CD8-positive, alpha-beta memory T cell (primary cell): ENCODE results near the gene TBC1D13. TPM values are rescaled to one million over a fixed set of nuclear protein-coding genes. Genes with fewer than 3 reads are reported as not detected.

Source experiments
- CTCF ChIA-PET: fragments of 350-600 bp; sonication (Branson Sonifier 250); formaldehyde crosslinking; loops from one replicate; lab custom pipeline; 2021; ENCODE audit warnings: antibody characterized with exemption; lab: Charles Lee
- POLR2A ChIA-PET: fragments of 350-600 bp; sonication (Branson Sonifier 250); formaldehyde crosslinking; loops from one replicate; lab custom pipeline; 2021; ENCODE audit warnings: antibody characterized with exemption; lab: Charles Lee
- DNase-seq, 5 donors: peaks; one replicate each; pipeline versions ENCODE4 v3.0.0 to v3.0.0-alpha.2; 2020 to 2022; ENCODE audit warnings: mixed read lengths in 1 of 5
- H3K27ac ChIP-seq: one replicate; pipeline ENCODE4 v1.7.0; 2013; ENCODE audit warnings: low read depth, mild to moderate bottlenecking, low read length, moderate library complexity
- H3K27me3 ChIP-seq: 2 replicates; pipeline ENCODE4 v1.7.0; 2013; ENCODE audit warnings: low read length, mild to moderate bottlenecking; ENCODE audit not compliant: insufficient read depth, poor library complexity, severe bottlenecking
- H3K36me3 ChIP-seq: 2 replicates; pipeline ENCODE4 v1.7.0; 2013; ENCODE audit warnings: mild to moderate bottlenecking, low read length, moderate library complexity; ENCODE audit not compliant: insufficient read depth
- H3K4me1 ChIP-seq: 2 replicates; pipeline ENCODE4 v1.7.0; 2013; ENCODE audit warnings: mild to moderate bottlenecking, low read length, moderate library complexity; ENCODE audit not compliant: insufficient read depth
- H3K4me3 ChIP-seq: 2 replicates; pipeline ENCODE4 v1.7.0; 2013; ENCODE audit warnings: mild to moderate bottlenecking, low read length
- H3K9me3 ChIP-seq: 2 replicates; pipeline ENCODE4 v1.7.0; 2013; ENCODE audit warnings: mild to moderate bottlenecking, low read length
- H3K27ac Mint-ChIP-seq, 8 donors: one replicate each; pipeline ENCODE4 v1.8.0; 2020 to 2021; ENCODE audit warnings: mixed read lengths in 8 of 8, mild to moderate bottlenecking in 6 of 8, inconsistent platforms in 3 of 8, moderate library complexity in 3 of 8
- H3K27me3 Mint-ChIP-seq, 2 donors: one replicate each; pipeline ENCODE4 v1.8.0; 2020 to 2021; ENCODE audit warnings: mixed read lengths in 2 of 2, mild to moderate bottlenecking in 1 of 2, moderate library complexity in 1 of 2
- H3K36me3 Mint-ChIP-seq, 3 donors: one replicate each; pipeline ENCODE4 v1.8.0; 2020 to 2021; ENCODE audit warnings: mixed read lengths in 3 of 3, inconsistent platforms in 1 of 3, mild to moderate bottlenecking in 1 of 3
- H3K4me1 Mint-ChIP-seq, 3 donors: one replicate each; pipeline ENCODE4 v1.8.0; 2020 to 2021; ENCODE audit warnings: mixed read lengths in 3 of 3, inconsistent platforms in 1 of 3, mild to moderate bottlenecking in 1 of 3
- H3K4me3 Mint-ChIP-seq, 7 donors: one replicate each; pipeline ENCODE4 v1.8.0; 2020 to 2021; ENCODE audit warnings: mixed read lengths in 7 of 7, mild to moderate bottlenecking in 6 of 7, moderate library complexity in 4 of 7, inconsistent platforms in 2 of 7
- H3K9me3 Mint-ChIP-seq, 5 donors: one replicate each; pipeline ENCODE4 v1.8.0; 2020 to 2022; ENCODE audit warnings: mixed read lengths in 5 of 5, mild to moderate bottlenecking in 3 of 5, moderate library complexity in 2 of 5, inconsistent platforms in 1 of 5
- polyA plus RNA-seq: library from polyadenylated mRNA; unstranded; fragments of 300-500 nt; fragmentation: Illumina TruSeq; gene quantifications from one replicate; pipeline ENCODE4 v1.2.3, GENCODE V29; 2021
- total RNA-seq, 2 experiments: library from RNA; stranded (reverse); gene quantifications; one replicate each; pipeline ENCODE4 v1.2.3, GENCODE V29; 2021

The TBC1D13 gene
- 10 to 100 TPM; 23.0 to 24.6 TPM for total RNA-seq
- polyA plus RNA-seq = 36.8 TPM

DNA sequence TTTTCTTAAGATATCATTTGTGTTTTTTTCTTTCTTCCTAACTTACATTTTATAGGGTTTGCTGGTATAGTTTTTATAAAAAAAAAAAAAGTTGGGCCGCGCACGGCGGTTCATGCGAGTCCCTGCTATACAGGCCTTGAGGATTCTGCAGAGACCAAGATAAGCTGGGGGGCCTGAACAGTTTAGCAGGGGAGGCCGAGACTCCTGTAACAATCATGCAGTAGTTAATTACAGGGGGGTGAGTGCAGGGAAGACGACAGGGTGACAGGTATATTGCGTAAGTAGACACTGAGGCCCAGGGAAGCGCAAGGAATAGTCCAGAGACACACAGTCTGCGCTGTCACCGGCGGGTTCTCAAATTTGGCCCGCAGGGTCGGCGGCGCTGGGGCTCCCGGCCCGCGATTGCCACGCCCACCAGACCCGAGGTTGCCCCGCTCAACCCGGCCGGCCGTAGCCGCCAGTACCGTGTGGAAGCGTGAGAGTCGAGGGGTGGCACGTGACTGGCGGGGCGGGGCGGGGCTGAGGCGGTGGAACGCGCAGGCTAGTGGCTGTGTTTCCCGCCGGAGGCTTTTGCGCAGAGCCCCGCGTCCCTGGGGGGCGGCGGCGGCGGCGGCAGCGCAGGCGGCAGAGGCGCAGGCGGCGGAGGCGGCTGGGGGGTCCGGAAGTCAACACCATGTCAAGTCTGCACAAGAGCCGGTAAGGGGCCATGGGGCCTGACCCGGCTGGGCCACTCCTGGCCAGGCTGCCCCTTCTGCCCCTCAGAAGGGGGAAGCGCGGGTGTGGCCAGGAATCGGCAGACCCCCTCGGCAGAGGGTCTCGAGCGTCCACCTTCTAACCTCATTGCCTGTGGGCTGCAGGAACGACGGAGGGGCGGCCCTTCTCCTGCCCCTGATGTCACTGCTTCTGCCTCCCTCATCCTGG lies at the start of gene TBC1D13:
TBC1D13 (plus strand) TSS at position 573 of the 921 bp plus-strand sequence; CDS start at position 674, 101 bp downstream.
- ChIA-PET CTCF (interaction anchor here (0.8 to 2.4 kb wide), 3 partner anchors 16 to 31 kb away, joined by 3 to 12 read pairs (median 9); partner anchors contain the start of genes ENDOG and ZER1), POLR2A (interaction anchor here (1.2 to 1.6 kb wide), 2 partner anchors 31 to 32 kb away, joined by 3 to 4 read pairs; partner anchors contain the start of gene ENDOG)
- no peaks in the 10 kb centered on the region for H3K27me3 Mint-ChIP-seq
- H3K27ac Mint-ChIP-seq = peak within 1 kb of the TSS; percentile 88 to 98 (median 94)
- H3K27me3 ChIP-seq = no peaks in the 10 kb centered on the region
- H3K4me3 Mint-ChIP-seq = peak within 1 kb of the TSS; percentile 89 to 96 (median 92)
- peaks cover 15% of the 10 kb centered on the region for H3K4me1 ChIP-seq
- peaks cover 0 to 39% (median 3%) of the 10 kb centered on the region in 3 donors for H3K36me3 Mint-ChIP-seq
- peaks cover 15 to 44% (median 24%) of the 10 kb centered on the region in 3 donors for H3K4me1 Mint-ChIP-seq
- no peaks in the 10 kb centered on the region for H3K9me3 ChIP-seq
- peaks cover 0 to 2% (median 0%) of the 10 kb centered on the region in 5 donors for H3K9me3 Mint-ChIP-seq
- H3K36me3 ChIP-seq = peaks cover 15% of the 10 kb centered on the region
- peak within 1 kb of the TSS; percentile 65 for H3K27ac ChIP-seq
- peak; percentile 88 to 95 (median 91) for DNase-seq
- H3K4me3 ChIP-seq = peak within 1 kb of the TSS; percentile 51

DNA sequence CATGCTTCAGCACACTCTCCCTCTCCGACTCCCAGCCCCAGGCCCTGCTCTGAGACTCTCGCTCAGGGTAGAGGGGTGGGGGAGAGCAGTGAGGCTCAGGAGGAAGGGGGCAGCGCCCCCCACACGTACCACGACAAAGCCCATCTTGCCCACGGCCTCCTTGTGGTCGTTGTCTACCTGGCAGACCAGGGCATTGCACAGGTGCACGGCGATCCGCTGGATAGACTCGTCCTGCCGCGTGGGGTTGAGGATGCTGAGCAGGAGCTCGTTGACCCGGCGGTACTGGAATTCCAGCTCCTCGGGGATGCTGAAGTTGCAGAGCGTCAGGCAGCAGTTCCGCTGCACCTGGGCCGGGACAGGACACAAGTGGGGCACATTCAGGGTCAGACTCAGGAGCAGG lies 44.7 kb upstream of the TBC1D13 start:
- no peak overlapping the region for H3K4me3 Mint-ChIP-seq
- no peak for DNase-seq
- Histone ChIP-seq H3K4me1 (no peaks in the 10 kb centered on the region), H3K9me3 (no peaks in the 10 kb centered on the region), H3K4me3 (no peak overlapping the region), H3K27me3 (no peaks in the 10 kb centered on the region), H3K36me3 (peaks cover 6% of the 10 kb centered on the region), H3K27ac (no peak overlapping the region)
- no peaks in the 10 kb centered on the region for H3K27me3 Mint-ChIP-seq
- H3K9me3 Mint-ChIP-seq = no peaks in the 10 kb centered on the region
- H3K4me1 Mint-ChIP-seq = no peaks in the 10 kb centered on the region
- ChIA-PET CTCF (interaction anchor here (1.3 kb wide), 1 partner anchor 13 kb away, joined by 3 read pairs; no protein-coding TSS in a partner anchor), POLR2A (interaction anchor here (1.5 kb wide), 1 partner anchor 18 kb away, joined by 5 read pairs; the partner anchor contains the start of gene ZDHHC12)
- no peak overlapping the region for H3K27ac Mint-ChIP-seq
- H3K36me3 Mint-ChIP-seq = peaks cover 0 to 45% (median 10%) of the 10 kb centered on the region in 3 donors

- DNase-seq = no peak
- H3K36me3 ChIP-seq = peaks cover 5% of the 10 kb centered on the region
- H3K9me3 ChIP-seq = no peaks in the 10 kb centered on the region
- ChIA-PET POLR2A (interaction anchor here (1.5 kb wide), 1 partner anchor 19 kb away, joined by 5 read pairs; the partner anchor contains the start of gene ZDHHC12), CTCF (interaction anchor here (1.3 kb wide), 1 partner anchor 12 kb away, joined by 3 read pairs; no protein-coding TSS in a partner anchor)
- H3K27me3 ChIP-seq = no peaks in the 10 kb centered on the region
- H3K4me3 ChIP-seq = no peak overlapping the region
- no peak overlapping the region for H3K27ac Mint-ChIP-seq
- H3K4me1 Mint-ChIP-seq = no peaks in the 10 kb centered on the region
- no peak overlapping the region for H3K27ac ChIP-seq
- H3K9me3 Mint-ChIP-seq = no peaks in the 10 kb centered on the region
- H3K27me3 Mint-ChIP-seq = no peaks in the 10 kb centered on the region
- no peak overlapping the region for H3K4me3 Mint-ChIP-seq
- H3K36me3 Mint-ChIP-seq = peaks cover 0 to 44% (median 9%) of the 10 kb centered on the region in 3 donors
- H3K4me1 ChIP-seq = no peaks in the 10 kb centered on the region
Measured at GRCh38 chr9:128743421-128743820, 43.6 kb upstream of the TBC1D13 start.

DNA sequence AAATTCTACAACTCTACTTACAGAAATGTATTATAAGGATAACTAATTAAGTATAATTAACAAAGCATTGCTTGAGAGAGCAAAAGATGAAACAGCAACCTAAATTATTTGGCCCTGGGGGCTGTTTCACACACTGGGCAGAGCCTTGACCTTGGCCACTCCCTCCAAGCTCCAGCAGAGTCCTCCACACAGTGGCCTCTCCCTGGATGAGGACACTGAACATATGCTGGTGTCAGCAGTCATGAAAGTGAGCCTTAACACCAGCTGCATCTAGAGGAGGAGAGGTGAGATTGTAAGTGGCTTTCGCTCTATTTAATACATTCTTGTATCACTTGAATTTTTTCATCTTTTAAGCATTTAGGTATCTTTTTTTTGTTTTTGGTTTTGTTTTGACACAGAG lies 39.8 kb upstream of the TBC1D13 start:
- Mint-ChIP-seq H3K27me3 (no peaks in the 10 kb centered on the region), H3K4me3 (no peak overlapping the region), H3K4me1 (no peaks in the 10 kb centered on the region), H3K27ac (no peak overlapping the region), H3K36me3 (peaks cover 0 to 40% (median 4%) of the 10 kb centered on the region in 3 donors), H3K9me3 (no peaks in the 10 kb centered on the region)
- POLR2A ChIA-PET = no interaction called here
- Histone ChIP-seq H3K4me1 (no peaks in the 10 kb centered on the region), H3K27ac (no peak overlapping the region), H3K36me3 (no peaks in the 10 kb centered on the region), H3K27me3 (no peaks in the 10 kb centered on the region), H3K9me3 (no peaks in the 10 kb centered on the region), H3K4me3 (no peak overlapping the region)
- CTCF ChIA-PET = no interaction called here
- DNase-seq = no peak

DNA sequence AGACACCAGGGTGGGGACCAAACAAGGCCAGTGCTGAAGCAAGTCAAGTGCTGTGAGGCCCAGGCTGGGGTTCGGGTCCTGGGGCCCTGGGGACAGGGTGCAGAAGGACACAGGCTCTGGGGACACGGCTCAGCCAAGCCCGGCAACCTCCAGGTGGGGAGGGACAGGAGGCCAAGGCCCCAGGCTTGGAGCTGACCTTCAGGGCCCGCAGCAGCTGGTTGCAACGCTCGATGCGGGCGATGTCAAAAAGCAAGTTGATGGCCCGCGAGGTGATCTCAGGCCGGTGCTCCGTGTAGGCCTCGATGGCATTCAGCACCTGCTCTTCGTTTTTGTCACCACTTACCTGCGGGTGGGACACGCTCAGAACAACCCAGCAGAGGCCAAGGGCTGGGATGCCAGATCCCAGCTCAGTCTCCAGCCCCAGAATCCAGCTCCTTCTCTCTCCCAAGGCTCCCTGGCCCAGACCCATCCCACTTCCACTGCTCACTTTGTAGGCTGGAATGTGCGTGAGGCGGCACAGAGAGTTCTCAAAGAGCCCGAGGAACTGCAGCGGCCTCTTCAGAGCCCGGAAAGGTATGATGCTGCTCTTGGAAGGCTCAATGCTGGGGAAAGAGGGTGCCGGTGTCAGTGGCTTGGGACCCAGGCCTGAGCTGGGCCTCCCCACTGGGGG lies 36.0 kb upstream of the TBC1D13 start:
- Histone ChIP-seq H3K36me3 (peaks cover 7% of the 10 kb centered on the region), H3K4me1 (no peaks in the 10 kb centered on the region), H3K9me3 (no peaks in the 10 kb centered on the region), H3K4me3 (no peak overlapping the region), H3K27ac (no peak overlapping the region), H3K27me3 (no peaks in the 10 kb centered on the region)
- ChIA-PET POLR2A (no interaction called here), CTCF (interaction anchor here (1.1 kb wide), 1 partner anchor 634 kb away, joined by 3 read pairs; no protein-coding TSS in a partner anchor)
- peaks cover 0 to 7% (median 0%) of the 10 kb centered on the region in 3 donors for H3K4me1 Mint-ChIP-seq
- H3K9me3 Mint-ChIP-seq = no peaks in the 10 kb centered on the region
- H3K4me3 Mint-ChIP-seq = no peak overlapping the region
- no peak for DNase-seq
- peaks cover 4 to 65% (median 4%) of the 10 kb centered on the region in 3 donors for H3K36me3 Mint-ChIP-seq
- no peaks in the 10 kb centered on the region for H3K27me3 Mint-ChIP-seq
- no peak overlapping the region for H3K27ac Mint-ChIP-seq

GRCh38 chr9:128753627-128754026 lies 33.4 kb upstream of the TBC1D13 start:
- DNase-seq = no peak
- no peaks in the 10 kb centered on the region for H3K9me3 Mint-ChIP-seq
- H3K4me3 Mint-ChIP-seq = no peak overlapping the region
- no peaks in the 10 kb centered on the region for H3K27me3 ChIP-seq
- H3K4me1 Mint-ChIP-seq = peaks cover 5 to 16% (median 7%) of the 10 kb centered on the region in 3 donors
- ChIA-PET POLR2A (no interaction called here), CTCF (interaction anchor here (1.5 kb wide), 1 partner anchor 65 kb away, joined by 4 read pairs; the partner anchor contains the start of gene ENDOG)
- no peaks in the 10 kb centered on the region for H3K4me1 ChIP-seq
- peaks cover 3 to 55% (median 4%) of the 10 kb centered on the region in 3 donors for H3K36me3 Mint-ChIP-seq
- H3K27ac Mint-ChIP-seq = no peak overlapping the region
- H3K4me3 ChIP-seq = no peak overlapping the region
- H3K36me3 ChIP-seq = peaks cover 7% of the 10 kb centered on the region
- no peaks in the 10 kb centered on the region for H3K27me3 Mint-ChIP-seq
- no peak overlapping the region for H3K27ac ChIP-seq
- H3K9me3 ChIP-seq = no peaks in the 10 kb centered on the region

- Mint-ChIP-seq H3K36me3 (peaks cover 0 to 32% (median 4%) of the 10 kb centered on the region in 3 donors), H3K4me1 (peaks cover 5 to 19% (median 8%) of the 10 kb centered on the region in 3 donors), H3K9me3 (no peaks in the 10 kb centered on the region), H3K4me3 (no peak overlapping the region), H3K27me3 (no peaks in the 10 kb centered on the region), H3K27ac (no peak overlapping the region)
- DNase-seq = no peak
- Histone ChIP-seq H3K27me3 (no peaks in the 10 kb centered on the region), H3K36me3 (peaks cover 7% of the 10 kb centered on the region), H3K27ac (no peak overlapping the region), H3K4me3 (no peak overlapping the region), H3K4me1 (no peaks in the 10 kb centered on the region), H3K9me3 (no peaks in the 10 kb centered on the region)
- ChIA-PET CTCF (no interaction called here), POLR2A (interaction anchor here (0.6 kb wide), 1 partner anchor 23 kb away, joined by 3 read pairs; no protein-coding TSS in a partner anchor)
Measured at GRCh38 chr9:128757602-128758001, 29.5 kb upstream of the TBC1D13 start.
